HepG2 (cell line): ENCODE data around the gene NUTF2. TPM values are rescaled to one million over a fixed set of nuclear protein-coding genes. Genes with fewer than 3 reads are reported as not detected.
A peak's percentile ranks its signal among the peaks of the same experiment; 100 is the strongest.

Source experiments
- AKNA ChIP-seq: sonication (generic); formaldehyde crosslinking; IDR thresholded peaks from 2 replicates; pipeline ENCODE4 v1.4.0; 2020; ENCODE audit warnings: missing genetic modification reagents, borderline replicate concordance
- FOXK2 ChIP-seq: fragments of 450-650 bp; IDR thresholded peaks from 2 replicates; pipeline ENCODE4 v1.6.1; 2016
- HMGXB3 ChIP-seq: sonication (generic); formaldehyde crosslinking; IDR thresholded peaks from 2 replicates; pipeline ENCODE4 v1.4.0; 2020; ENCODE audit warnings: missing genetic modification reagents, borderline replicate concordance
- HNF4A ChIP-seq: sonication (generic); formaldehyde crosslinking; IDR thresholded peaks from 2 replicates; pipeline ENCODE4 v1.4.0; 2020; ENCODE audit warnings: missing genetic modification reagents
- ZFP36L2 ChIP-seq: sonication (generic); formaldehyde crosslinking; IDR thresholded peaks from 2 replicates; pipeline ENCODE4 v1.4.0; 2020; ENCODE audit warnings: missing genetic modification reagents
- ZNF260 ChIP-seq: sonication (generic); formaldehyde crosslinking; IDR thresholded peaks from 2 replicates; pipeline ENCODE4 v1.4.0; 2020; ENCODE audit warnings: missing genetic modification reagents, low read depth, mild to moderate bottlenecking, borderline replicate concordance
- ZNF407 ChIP-seq: sonication (generic); formaldehyde crosslinking; IDR thresholded peaks from one replicate; pipeline ENCODE4 v1.5.1; 2020; ENCODE audit warnings: mild to moderate bottlenecking, missing genetic modification reagents; ENCODE audit errors: not compliant biosample characterization
- ZNF503 ChIP-seq: sonication (generic); formaldehyde crosslinking; IDR thresholded peaks from 2 replicates; pipeline ENCODE4 v1.4.0; 2020; ENCODE audit warnings: missing genetic modification reagents
- polyA plus RNA-seq, 8 experiments: library from polyadenylated mRNA; depleted of rRNA in 3 of 8; stranded (reverse) in 7 of 8; unstranded in 1 of 8; fragments of >200 nt; fragmentation: Illumina TruSeq in 4 of 8; extraction: Trizol in 4 of 8; gene quantifications; 2 replicates each; pipeline versions ENCODE4 v1.2.1 to v1.2.3, GENCODE V29; 2011 to 2016; ENCODE audit warnings: low read depth in 4 of 8, missing spikeins in 1 of 8, mixed read lengths in 1 of 8; ENCODE audit not compliant: insufficient read depth in 1 of 8
- total RNA-seq, 5 experiments: library from RNA; depleted of rRNA; stranded (reverse); fragments of >200 nt; fragmentation: Illumina TruSeq; extraction: Trizol; gene quantifications; 2 replicates each; pipeline ENCODE4 v1.2.3, GENCODE V29; 2016; ENCODE audit warnings: low read depth in 1 of 5

NUTF2 gene
- total and polyA plus RNA-seq, 2 of the 13 experiments (the other 11 are each of a cell fraction or from before 2014, with no cell fraction given) = 168 to 214 TPM

- TF ChIP-seq FOXK2 (no peak), AKNA (CRISPR knock-in tag) (no peak), ZNF503 (CRISPR knock-in tag) (no peak), ZNF407 (CRISPR knock-in tag) (peak; percentile 31), HNF4A (CRISPR knock-in tag) (no peak), HMGXB3 (0 out of 2 replicates have a peak, but pooled peaks have one; percentile 2), ZFP36L2 (no peak), ZNF260 (CRISPR knock-in tag) (no peak)
Observed at GRCh38 chr16:67805718-67806427, 40.9 kb upstream of the NUTF2 start (continued).
